ENCODE data around the gene NUP62CL. TPM values are rescaled to one million over a fixed set of nuclear protein-coding genes. Genes with fewer than 3 reads are reported as not detected.
"Not testable (repeated sequence)": the region's sequence is repeated elsewhere in the genome, so short reads cannot be mapped to it uniquely, and the experiment has no call there.

Gene NUP62CL, protein sequence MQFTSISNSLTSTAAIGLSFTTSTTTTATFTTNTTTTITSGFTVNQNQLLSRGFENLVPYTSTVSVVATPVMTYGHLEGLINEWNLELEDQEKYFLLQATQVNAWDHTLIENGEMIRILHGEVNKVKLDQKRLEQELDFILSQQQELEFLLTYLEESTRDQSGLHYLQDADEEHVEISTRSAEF
- 1.9 and 6.3 TPM in 2 replicates for total RNA-seq (2014; rRNA removed; shearing (Covaris generic))

DNA sequence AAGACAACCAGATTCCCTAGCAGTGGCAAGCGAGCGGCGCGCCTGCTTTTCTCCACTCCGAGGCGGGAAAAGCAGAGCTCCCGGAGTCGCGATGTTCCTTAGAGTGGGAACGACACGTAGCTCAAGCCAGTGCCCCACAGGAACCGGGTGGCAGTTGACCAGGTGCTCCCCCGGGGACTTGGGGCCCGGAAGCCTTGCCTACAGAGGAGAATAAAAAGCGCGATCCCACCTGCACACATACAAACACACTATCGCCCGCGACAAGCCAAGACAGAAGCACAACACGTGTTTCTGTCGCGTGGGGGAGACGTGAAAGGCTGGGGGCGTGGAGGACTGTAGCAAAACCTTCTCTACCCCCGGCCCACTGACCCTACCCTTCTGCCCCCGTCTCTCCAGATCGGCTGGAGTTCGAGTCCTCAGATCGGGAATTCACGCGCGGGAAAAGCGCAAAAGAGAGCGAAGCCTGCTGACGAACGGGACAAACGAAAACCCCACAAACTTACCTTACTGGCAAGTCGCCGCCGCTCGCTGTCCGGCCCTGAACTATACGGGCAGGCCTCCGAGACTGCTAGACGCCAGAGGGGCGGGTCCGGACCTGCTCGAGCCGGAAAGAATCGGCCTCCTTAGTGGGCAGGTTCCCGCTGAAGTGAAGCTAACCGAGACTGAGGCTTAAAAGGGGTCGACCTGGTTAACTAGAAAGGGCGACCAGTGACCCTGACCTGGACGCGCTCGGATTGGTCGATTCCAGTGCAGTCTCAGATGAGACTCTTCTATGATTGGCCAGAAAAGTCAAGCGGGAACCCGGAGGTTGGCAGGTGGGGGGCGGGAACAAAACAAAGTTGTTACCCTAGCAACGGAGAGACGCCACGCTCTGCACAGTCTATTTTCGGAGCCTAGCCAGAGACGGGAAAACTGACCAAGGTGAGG is at the start of gene NUP62CL, which contains the start of gene DNAAF6:
Gene NUP62CL, minus strand, starts transcription at position 664 of the 927 bp plus-strand sequence. CDS start 31,287 bp downstream, outside the sequence.
Gene DNAAF6, plus strand, starts transcription at position 842 of the 927 bp plus-strand sequence. CDS start 6,265 bp downstream, outside the sequence.
- H3K4me3 ChIP-seq (ENCODE audit: insufficient read depth, low read depth, low read length): peak within 1 kb of the TSS; percentile 51
- no peaks in the 10 kb centered on the region for H3K36me3 ChIP-seq (replicated peaks; ENCODE audit: control insufficient read depth, insufficient read depth, low read length)
- DNase-seq: peak; percentile 83
- peaks cover 5% of the 10 kb centered on the region; the same call in 1 of the 2 replicates for H3K27me3 ChIP-seq (ENCODE audit: control insufficient read depth, insufficient read depth, low read length)

GRCh38 chrX:107228486-107228819 is 22.2 kb upstream of the NUP62CL start:
- DNase-seq: no peak
- Histone ChIP-seq H3K27me3 (ENCODE audit: control insufficient read depth, insufficient read depth, low read length) (no peaks in the 10 kb centered on the region), H3K36me3 (replicated peaks; ENCODE audit: control insufficient read depth, insufficient read depth, low read length) (no peaks in the 10 kb centered on the region), H3K4me3 (ENCODE audit: insufficient read depth, low read depth, low read length) (no peak overlapping the region)

GRCh38 chrX:107227780-107228485 is 21.7 kb upstream of the NUP62CL start:
- DNase-seq: no peak
- H3K27me3 ChIP-seq (ENCODE audit: control insufficient read depth, insufficient read depth, low read length): no peaks in the 10 kb centered on the region
- H3K4me3 ChIP-seq (ENCODE audit: insufficient read depth, low read depth, low read length): no peak overlapping the region
- no peaks in the 10 kb centered on the region for H3K36me3 ChIP-seq (replicated peaks; ENCODE audit: control insufficient read depth, insufficient read depth, low read length)

DNA sequence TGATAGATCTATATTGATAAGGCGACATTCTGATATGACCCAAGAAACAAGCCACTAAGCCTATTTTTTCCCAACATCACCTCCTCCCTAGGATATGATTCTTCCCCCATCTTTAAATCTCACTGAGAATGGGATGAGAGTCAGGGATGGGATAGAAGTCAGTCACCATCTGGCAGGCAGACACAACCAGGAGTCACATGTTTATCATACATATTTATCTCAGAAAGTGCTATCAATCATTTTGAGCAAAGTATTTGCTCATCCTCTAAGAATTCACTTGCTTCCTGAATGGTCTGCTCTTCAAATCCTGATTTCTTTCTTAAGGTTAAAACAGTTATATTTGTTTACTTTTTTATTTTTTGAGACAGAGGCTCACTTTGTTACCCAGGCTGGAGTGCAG is 20.5 kb upstream of the NUP62CL start:
- H3K4me3 ChIP-seq (ENCODE audit: insufficient read depth, low read depth, low read length): no peak overlapping the region

DNA sequence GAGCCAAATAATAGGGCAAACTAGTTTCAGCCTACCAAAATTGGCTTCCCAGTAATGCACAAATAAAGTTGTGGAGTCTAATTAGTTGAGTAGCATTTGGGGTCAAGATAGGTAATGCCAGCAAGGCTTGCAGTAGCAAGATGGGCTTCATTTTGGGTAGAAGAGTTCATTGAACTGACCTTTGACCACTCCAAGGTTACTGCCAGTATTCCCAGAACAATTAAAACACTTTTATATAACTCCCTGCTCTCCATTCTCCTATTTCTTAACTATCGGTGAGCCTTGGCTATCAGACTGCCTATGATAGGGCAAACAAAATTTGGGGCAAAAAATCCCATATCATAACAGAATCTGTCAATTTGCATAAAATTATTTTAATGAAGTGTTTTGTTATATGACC is 7.2 kb upstream of the NUP62CL start:
- no peaks in the 10 kb centered on the region for H3K36me3 ChIP-seq (replicated peaks; ENCODE audit: control insufficient read depth, insufficient read depth, low read length)
- no peak overlapping the region for H3K4me3 ChIP-seq (ENCODE audit: insufficient read depth, low read depth, low read length)
- DNase-seq: no peak
- no peaks in the 10 kb centered on the region for H3K27me3 ChIP-seq (ENCODE audit: control insufficient read depth, insufficient read depth, low read length)

More for the DNA sequence above, 20.5 kb upstream of the NUP62CL start:
- Histone ChIP-seq H3K36me3 (replicated peaks; ENCODE audit: control insufficient read depth, insufficient read depth, low read length) (no peaks in the 10 kb centered on the region), H3K27me3 (ENCODE audit: control insufficient read depth, insufficient read depth, low read length) (no peaks in the 10 kb centered on the region)
- no peak for DNase-seq

DNA sequence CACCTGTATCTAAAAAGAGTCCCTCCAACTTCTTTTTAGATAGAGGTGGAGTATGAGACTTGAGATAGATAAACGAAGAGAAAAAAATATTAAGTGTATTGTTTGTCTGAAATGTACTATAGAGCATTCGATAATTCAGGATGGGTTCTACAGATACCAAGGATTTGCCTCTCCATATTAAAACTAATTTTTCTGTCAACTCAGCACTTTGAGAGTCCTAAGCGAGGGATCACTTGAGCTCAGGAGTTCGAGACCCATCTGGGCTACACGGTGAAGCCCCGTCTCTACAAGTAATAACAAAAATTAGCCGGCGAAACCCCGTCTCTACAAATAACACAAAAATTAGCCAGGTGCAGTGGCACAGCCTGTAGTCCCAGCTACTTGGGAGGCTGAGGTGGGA is 1.7 kb upstream of the NUP62CL start:
- DNase-seq: no peak
- H3K36me3 ChIP-seq (replicated peaks; ENCODE audit: control insufficient read depth, insufficient read depth, low read length): no peaks in the 10 kb centered on the region
- no peak overlapping the region for H3K4me3 ChIP-seq (ENCODE audit: insufficient read depth, low read depth, low read length)
- H3K27me3 ChIP-seq (ENCODE audit: control insufficient read depth, insufficient read depth, low read length): peaks cover 5% of the 10 kb centered on the region; the same call in 1 of the 2 replicates

DNA sequence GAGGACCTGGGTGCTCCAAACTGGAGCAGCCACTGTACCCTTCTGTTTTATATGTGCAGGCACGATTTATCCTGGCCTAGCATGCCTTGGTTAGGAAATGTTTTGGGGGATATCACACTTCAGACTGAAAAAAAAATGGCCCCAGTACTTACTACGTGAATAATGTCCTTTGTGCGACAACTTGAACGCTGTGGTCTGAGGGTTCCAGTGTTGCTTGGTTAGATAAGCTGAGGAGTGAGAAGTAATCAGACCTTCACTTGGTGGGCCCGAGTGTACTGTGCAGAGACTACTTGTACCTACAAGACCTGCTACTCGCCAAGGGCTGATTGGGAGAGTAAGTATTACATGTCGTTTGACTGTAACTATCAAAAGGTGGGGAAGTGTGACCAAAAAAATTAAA is 856 bp upstream of the NUP62CL start:
- H3K36me3 ChIP-seq (replicated peaks; ENCODE audit: control insufficient read depth, insufficient read depth, low read length): no peaks in the 10 kb centered on the region
- peaks cover 5% of the 10 kb centered on the region; the same call in 1 of the 2 replicates for H3K27me3 ChIP-seq (ENCODE audit: control insufficient read depth, insufficient read depth, low read length)
- DNase-seq: no peak
- H3K4me3 ChIP-seq (ENCODE audit: insufficient read depth, low read depth, low read length): no peak overlapping the region

DNA sequence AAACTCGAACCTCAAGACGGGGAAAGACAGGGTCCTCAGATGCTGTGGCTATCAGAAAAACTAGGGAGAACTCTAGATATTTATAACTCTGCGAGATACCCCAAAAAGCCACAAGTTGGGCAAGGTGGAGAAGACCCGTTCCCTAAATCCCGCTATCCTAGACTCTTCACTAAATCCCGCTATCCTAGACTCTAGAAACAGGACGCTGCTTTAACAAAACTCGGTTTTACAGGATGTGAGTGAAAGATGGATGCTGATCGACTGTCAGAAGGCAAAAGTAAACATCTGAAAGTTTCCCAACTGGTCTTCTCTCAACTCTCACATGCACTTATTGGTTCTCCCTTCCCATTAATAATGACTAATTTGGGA is 448 bp upstream of the NUP62CL start:
- H3K36me3 ChIP-seq (replicated peaks; ENCODE audit: control insufficient read depth, insufficient read depth, low read length): no peaks in the 10 kb centered on the region
- no peak overlapping the region for H3K4me3 ChIP-seq (ENCODE audit: insufficient read depth, low read depth, low read length)
- no peak for DNase-seq
- H3K27me3 ChIP-seq (ENCODE audit: control insufficient read depth, insufficient read depth, low read length): peaks cover 5% of the 10 kb centered on the region; the same call in 1 of the 2 replicates

DNA sequence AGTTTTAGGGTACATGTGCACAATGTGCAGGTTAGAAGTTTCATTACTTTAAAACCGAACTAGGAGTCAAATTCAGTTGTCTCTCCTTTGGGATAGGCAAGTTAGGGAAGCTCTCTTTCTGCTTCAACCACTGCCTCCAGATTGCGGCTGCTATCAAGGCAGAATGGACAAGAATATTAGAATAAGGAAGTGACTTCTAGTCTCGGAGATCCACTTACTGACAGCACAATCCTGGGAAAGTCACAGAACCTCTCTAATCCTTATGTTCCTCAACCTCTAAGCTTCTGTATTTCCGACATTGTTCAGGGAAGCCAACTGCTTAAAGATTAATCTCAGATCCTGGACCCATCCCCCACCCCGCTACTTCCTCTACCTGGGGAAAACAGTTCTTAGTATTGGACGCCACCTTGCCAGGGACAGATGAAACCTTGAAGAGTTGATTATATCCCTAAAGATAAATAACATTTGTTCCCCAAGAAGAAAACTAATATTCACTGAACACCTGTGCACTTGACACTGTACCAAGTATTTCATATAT is 2.1 kb downstream of the NUP62CL start:
- H3K27me3 ChIP-seq (ENCODE audit: control insufficient read depth, insufficient read depth, low read length): peaks cover 5% of the 10 kb centered on the region; the same call in 1 of the 2 replicates
- no peak for DNase-seq
- no peak overlapping the region for H3K4me3 ChIP-seq (ENCODE audit: insufficient read depth, low read depth, low read length)
- no peaks in the 10 kb centered on the region for H3K36me3 ChIP-seq (replicated peaks; ENCODE audit: control insufficient read depth, insufficient read depth, low read length)

GRCh38 chrX:107199491-107199890 is 6.7 kb downstream of the NUP62CL start:
- H3K4me3 ChIP-seq (ENCODE audit: insufficient read depth, low read depth, low read length): no peak overlapping the region
- no peak for DNase-seq
- H3K27me3 ChIP-seq (ENCODE audit: control insufficient read depth, insufficient read depth, low read length): no peaks in the 10 kb centered on the region
- no peaks in the 10 kb centered on the region for H3K36me3 ChIP-seq (replicated peaks; ENCODE audit: control insufficient read depth, insufficient read depth, low read length)

DNA sequence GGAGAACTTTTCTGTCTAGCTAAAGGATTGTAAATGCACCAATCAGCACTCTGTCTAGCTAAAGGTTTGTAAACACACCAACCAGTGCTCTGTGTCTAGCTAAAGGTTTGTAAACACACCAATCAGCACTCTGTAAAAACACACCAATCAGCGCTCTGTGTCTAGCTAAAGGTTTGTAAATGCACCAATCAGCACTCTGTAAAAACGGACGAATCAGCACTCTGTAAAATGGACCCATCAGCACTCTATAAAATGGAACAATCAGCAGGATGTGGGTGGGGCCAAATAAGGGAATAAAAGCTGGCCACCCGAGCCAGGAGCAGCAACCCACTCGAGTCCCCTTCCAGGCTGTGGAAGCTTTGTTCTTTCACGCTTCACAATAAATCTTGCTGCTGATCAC is 8.2 kb downstream of the NUP62CL start:
- not testable (repeated sequence) for DNase-seq; H3K36me3 ChIP-seq (replicated peaks; ENCODE audit: control insufficient read depth, insufficient read depth, low read length); H3K27me3 ChIP-seq (ENCODE audit: control insufficient read depth, insufficient read depth, low read length); H3K4me3 ChIP-seq (ENCODE audit: insufficient read depth, low read depth, low read length)

DNA sequence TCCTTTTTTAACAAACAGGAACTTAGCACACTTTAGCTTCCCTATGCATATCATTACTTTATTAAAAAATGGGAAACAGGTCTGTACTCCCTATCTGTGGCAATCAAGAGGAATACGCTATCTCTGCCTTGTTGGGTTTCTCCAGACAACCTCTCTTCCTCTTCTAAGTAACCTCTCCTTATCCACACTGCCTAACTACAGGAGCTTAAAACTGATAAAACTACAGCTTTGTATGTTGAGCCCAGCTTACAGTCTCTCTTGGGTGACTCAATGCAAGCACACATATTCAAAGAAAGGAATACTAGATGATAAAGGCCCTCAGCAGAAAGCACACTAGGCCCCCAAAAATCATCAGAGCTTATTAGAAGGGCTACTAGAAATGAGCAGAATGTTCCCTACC is 8.9 kb downstream of the NUP62CL start:
- no peaks in the 10 kb centered on the region for H3K27me3 ChIP-seq (ENCODE audit: control insufficient read depth, insufficient read depth, low read length)
- no peak overlapping the region for H3K4me3 ChIP-seq (ENCODE audit: insufficient read depth, low read depth, low read length)
- no peak for DNase-seq
- H3K36me3 ChIP-seq (replicated peaks; ENCODE audit: control insufficient read depth, insufficient read depth, low read length): no peaks in the 10 kb centered on the region

DNA sequence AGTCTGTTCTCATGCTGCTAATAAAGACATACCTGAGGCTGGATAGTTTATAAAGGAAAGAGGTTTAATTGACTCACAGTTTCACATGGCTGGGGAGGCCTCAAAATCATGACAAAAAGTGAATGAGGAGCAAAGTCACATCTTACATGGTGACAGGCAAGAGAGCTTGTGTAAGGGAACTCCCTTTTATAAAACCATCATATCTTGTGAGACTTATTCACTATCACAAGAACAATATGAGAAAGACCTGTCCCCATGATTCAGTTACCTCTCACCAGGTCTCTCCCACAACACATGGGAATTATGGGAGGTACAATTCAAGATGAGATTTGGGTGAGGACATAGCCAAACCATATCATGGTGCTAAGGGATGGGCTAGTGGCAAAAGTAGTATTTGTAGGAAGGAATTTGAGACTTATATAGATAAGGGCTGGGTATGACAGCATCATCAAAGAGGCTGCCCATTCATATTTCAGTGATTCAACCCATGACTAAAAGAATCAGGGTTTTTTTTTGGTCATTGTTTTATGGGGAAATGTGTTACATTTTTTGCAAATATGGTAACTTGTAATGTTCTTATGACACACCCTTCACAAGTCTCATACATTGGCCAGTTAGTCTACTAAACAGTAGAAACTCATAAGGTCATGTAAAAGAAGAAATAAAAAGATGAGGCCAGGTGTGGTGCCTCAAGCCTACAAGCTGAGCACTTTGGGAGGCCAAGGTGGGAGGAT is 34.7 kb downstream of the NUP62CL start:
- H3K27me3 ChIP-seq (ENCODE audit: control insufficient read depth, insufficient read depth, low read length): no peaks in the 10 kb centered on the region
- no peak for DNase-seq
- no peak overlapping the region for H3K4me3 ChIP-seq (ENCODE audit: insufficient read depth, low read depth, low read length)
- no peaks in the 10 kb centered on the region for H3K36me3 ChIP-seq (replicated peaks; ENCODE audit: control insufficient read depth, insufficient read depth, low read length)

DNA sequence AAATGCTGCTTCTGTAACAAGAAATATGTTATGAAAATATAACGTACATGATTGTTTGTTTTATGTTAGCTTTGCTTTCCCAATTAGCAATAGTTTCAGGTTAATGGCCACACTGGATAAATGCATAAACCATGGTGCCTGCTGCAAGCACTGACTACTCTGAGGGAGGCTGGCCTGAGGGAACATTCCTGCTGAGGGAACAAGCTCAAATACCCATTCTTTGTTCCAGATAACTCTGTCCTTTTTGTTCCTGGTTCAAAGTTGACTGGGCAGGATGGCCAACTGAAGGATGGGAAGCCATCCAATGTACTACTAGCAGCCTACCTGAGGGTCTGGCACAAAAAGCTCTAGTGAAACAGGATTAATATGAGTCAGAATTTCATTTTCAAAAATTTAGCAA is 37.5 kb downstream of the NUP62CL start:
- DNase-seq: no peak
- Histone ChIP-seq H3K36me3 (replicated peaks; ENCODE audit: control insufficient read depth, insufficient read depth, low read length) (no peaks in the 10 kb centered on the region), H3K4me3 (ENCODE audit: insufficient read depth, low read depth, low read length) (no peak overlapping the region), H3K27me3 (ENCODE audit: control insufficient read depth, insufficient read depth, low read length) (no peaks in the 10 kb centered on the region)
